H9 (cell line): ENCODE results near the gene ORC1. TPM values are rescaled to one million over a fixed set of nuclear protein-coding genes. Genes with fewer than 3 reads are reported as not detected.

ENCODE experiments used
- DNase-seq: peaks from one replicate; pipeline ENCODE4 v3.0.0-alpha.2; 2017
- H2AFZ ChIP-seq: one replicate; pipeline ENCODE4 v1.6.1; 2013; ENCODE audit warnings: mild to moderate bottlenecking, low read length, control low read depth, moderate library complexity
- H2AK5ac ChIP-seq: 2 replicates; pipeline ENCODE4 v1.6.1; 2013; ENCODE audit warnings: low read length, control low read depth, mixed read lengths; ENCODE audit not compliant: insufficient read length
- H2BK120ac ChIP-seq: one replicate; pipeline ENCODE4 v1.6.1; 2013; ENCODE audit warnings: low read depth, mild to moderate bottlenecking, low read length, control low read depth, inconsistent platforms; ENCODE audit not compliant: poor library complexity, severe bottlenecking
- H2BK12ac ChIP-seq: 2 replicates; pipeline ENCODE4 v1.6.1; 2013; ENCODE audit warnings: low read length, control low read depth, mixed read lengths, low read depth; ENCODE audit not compliant: insufficient read length
- H2BK15ac ChIP-seq: 2 replicates; pipeline ENCODE4 v1.6.1; 2013; ENCODE audit warnings: low read depth, low read length, control low read depth
- H2BK20ac ChIP-seq: one replicate; pipeline ENCODE4 v1.6.1; 2013; ENCODE audit warnings: low read depth, mild to moderate bottlenecking, low read length, control low read depth, inconsistent platforms; ENCODE audit not compliant: poor library complexity, severe bottlenecking
- H2BK5ac ChIP-seq: 2 replicates; pipeline ENCODE4 v1.6.1; 2013; ENCODE audit warnings: low read length, control low read depth, mixed read lengths; ENCODE audit not compliant: insufficient read length
- H3K14ac ChIP-seq: 2 replicates; pipeline ENCODE4 v1.6.1; 2013; ENCODE audit warnings: low read length, control low read depth; ENCODE audit not compliant: insufficient read depth
- H3K18ac ChIP-seq: 2 replicates; pipeline ENCODE4 v1.6.1; 2013; ENCODE audit warnings: low read depth, mild to moderate bottlenecking, mixed read lengths, low read length, control low read depth; ENCODE audit not compliant: insufficient read length
- H3K23ac ChIP-seq: 2 replicates; pipeline ENCODE4 v1.6.1; 2013; ENCODE audit warnings: low read length, control low read depth, mixed read lengths, low read depth; ENCODE audit not compliant: insufficient read length
- H3K23me2 ChIP-seq: 2 replicates; pipeline ENCODE4 v1.6.1; 2013; ENCODE audit warnings: low read depth, mild to moderate bottlenecking, mixed read lengths, low read length, control low read depth; ENCODE audit not compliant: insufficient read length, poor library complexity, severe bottlenecking
- H3K27ac ChIP-seq: 2 replicates; pipeline ENCODE4 v1.5.1; 2013; ENCODE audit warnings: low read length, control low read depth, mixed read lengths, low read depth; ENCODE audit not compliant: insufficient read length
- H3K27me3 ChIP-seq: 2 replicates; pipeline ENCODE4 v1.6.1; 2013; ENCODE audit warnings: low read length, control low read depth, inconsistent platforms; ENCODE audit not compliant: insufficient read depth
- H3K4ac ChIP-seq: 2 replicates; pipeline ENCODE4 v1.6.1; 2013; ENCODE audit warnings: low read depth, mild to moderate bottlenecking, control low read depth, inconsistent platforms, low read length, moderate library complexity
- H3K4me1 ChIP-seq: 2 replicates; pipeline ENCODE4 v1.6.1; 2013; ENCODE audit warnings: low read length, control low read depth, inconsistent platforms; ENCODE audit not compliant: insufficient read depth
- H3K4me2 ChIP-seq: 2 replicates; pipeline ENCODE4 v1.6.1; 2013; ENCODE audit warnings: low read length, control low read depth, mixed read lengths; ENCODE audit not compliant: insufficient read length, insufficient read depth
- H3K56ac ChIP-seq: 2 replicates; pipeline ENCODE4 v1.6.1; 2013; ENCODE audit warnings: low read depth, mild to moderate bottlenecking, mixed read lengths, low read length, control low read depth; ENCODE audit not compliant: insufficient read length
- H3K79me1 ChIP-seq: 2 replicates; pipeline ENCODE4 v1.6.1; 2013; ENCODE audit warnings: low read depth, mild to moderate bottlenecking, moderate library complexity, low read length, control low read depth, inconsistent platforms; ENCODE audit not compliant: insufficient read depth, poor library complexity, severe bottlenecking
- H3K79me2 ChIP-seq: 2 replicates; pipeline ENCODE4 v1.6.1; 2013; ENCODE audit warnings: low read length, control low read depth, inconsistent platforms; ENCODE audit not compliant: insufficient read depth
- H3K9ac ChIP-seq: 2 replicates; pipeline ENCODE4 v1.6.1; 2013; ENCODE audit warnings: low read length, control low read depth, mixed read lengths; ENCODE audit not compliant: insufficient read length; ENCODE audit errors: extremely low read depth
- H3K9me3 ChIP-seq: one replicate; pipeline ENCODE4 v1.6.1; 2013; ENCODE audit warnings: low read depth, low read length, inconsistent platforms; ENCODE audit not compliant: control insufficient read depth
- H3T11ph ChIP-seq: one replicate; pipeline ENCODE4 v1.6.1; 2013; ENCODE audit warnings: mild to moderate bottlenecking, low read length, control low read depth, inconsistent platforms
- H4K20me1 ChIP-seq: one replicate; pipeline ENCODE4 v1.6.1; 2013; ENCODE audit not compliant: control insufficient read depth, insufficient read length, insufficient read depth
- H4K5ac ChIP-seq: 2 replicates; pipeline ENCODE4 v1.6.1; 2013; ENCODE audit warnings: low read depth, mild to moderate bottlenecking, mixed read lengths, low read length, control low read depth; ENCODE audit not compliant: insufficient read length
- H4K8ac ChIP-seq: replicated peaks from 2 replicates; pipeline ENCODE4 v1.6.1; 2013; ENCODE audit warnings: low read length, control low read depth, mixed read lengths, low read depth; ENCODE audit not compliant: insufficient read length
- H4K91ac ChIP-seq: 2 replicates; pipeline ENCODE4 v1.6.1; 2013; ENCODE audit warnings: low read depth, mild to moderate bottlenecking, moderate library complexity, mixed read lengths, low read length, control low read depth; ENCODE audit not compliant: insufficient read length
- H3K27ac Mint-ChIP-seq, 3 experiments: 2 replicates in 2 of 3; 3 replicates in 1 of 3; pipeline ENCODE4 v1.8.0; 2020 to 2021; ENCODE audit warnings: mixed read lengths in 3 of 3, mild to moderate bottlenecking in 1 of 3, moderate library complexity in 1 of 3
- H3K27me3 Mint-ChIP-seq: 2 replicates; pipeline ENCODE4 v1.8.0; 2021; ENCODE audit warnings: low read depth, mild to moderate bottlenecking, moderate library complexity, mixed read lengths
- H3K36me3 Mint-ChIP-seq, 3 experiments: 2 replicates in 2 of 3; 3 replicates in 1 of 3; pipeline ENCODE4 v1.8.0; 2020 to 2021; ENCODE audit warnings: low read depth in 3 of 3, mixed read lengths in 3 of 3; ENCODE audit not compliant: insufficient read depth in 1 of 3
- H3K4me1 Mint-ChIP-seq, 2 experiments: 2 replicates each; pipeline ENCODE4 v1.8.0; 2020; ENCODE audit warnings: mixed read lengths in 2 of 2
- H3K4me3 Mint-ChIP-seq, 2 experiments: 2 replicates in 1 of 2; 3 replicates in 1 of 2; pipeline ENCODE4 v1.8.0; 2020 to 2021; ENCODE audit warnings: mild to moderate bottlenecking in 2 of 2, mixed read lengths in 2 of 2, moderate library complexity in 1 of 2
- H3K9me3 Mint-ChIP-seq, 2 experiments: 2 replicates in 1 of 2; 3 replicates in 1 of 2; pipeline ENCODE4 v1.8.0; 2020; ENCODE audit warnings: mild to moderate bottlenecking in 2 of 2, mixed read lengths in 2 of 2, moderate library complexity in 1 of 2
- WGBS: extraction: QIAGEN DNeasy Blood & Tissue Kit; methylation state at CpG from one replicate; pipeline ENCODE4 v1.1.7; 2013; ENCODE audit warnings: missing lambda C conversion rate, low lambda C conversion rate, mixed read lengths; ENCODE audit not compliant: insufficient read length; ENCODE audit errors: extremely low coverage; 5-methylcytosine and 5-hydroxymethylcytosine counted together
- total RNA-seq: library from RNA; stranded (reverse); gene quantifications from 2 replicates; pipeline ENCODE4 v1.2.1, GENCODE V29; 2021
- TF ChIP-seq, protein P1 (sequence below): fragments of 200-600 bp; sonication (generic); conservative IDR thresholded peaks from 3 replicates; pipeline ENCODE4 v1.8.0; 2021; ENCODE audit warnings: antibody characterized with exemption, mild to moderate bottlenecking

The ORC1 gene
- total RNA-seq, 1 experiment from 2014 or later: 46.4 TPM

DNA sequence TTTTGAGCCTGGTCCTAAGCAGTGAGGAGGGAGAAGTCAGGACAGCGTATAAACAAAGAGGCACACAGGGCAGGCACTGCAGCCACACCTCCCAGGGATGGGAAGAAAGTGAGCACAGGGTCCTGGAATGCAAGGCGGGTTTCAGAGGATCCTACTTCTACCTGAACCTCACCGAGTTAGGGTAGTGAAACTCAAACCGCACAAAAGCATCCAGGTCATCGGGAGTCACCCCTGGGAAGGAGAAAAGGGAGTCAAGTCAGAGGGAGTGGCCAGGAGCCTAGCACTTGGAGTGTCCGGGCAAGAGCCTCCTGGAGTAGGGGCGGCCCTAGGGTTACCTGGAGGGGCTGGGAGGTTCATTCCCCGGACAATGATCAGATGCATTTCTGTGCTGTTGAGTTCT is 48.8 kb downstream of the ORC1 start:
- H3K9me3 ChIP-seq: no peaks in the 10 kb centered on the region
- H2BK120ac ChIP-seq: no peak overlapping the region
- H3K23me2 ChIP-seq: no peaks in the 10 kb centered on the region
- peaks cover 51 to 81% (median 79%) of the 10 kb centered on the region in 3 experiments for H3K36me3 Mint-ChIP-seq
- H2BK15ac ChIP-seq: no peak overlapping the region
- no peak overlapping the region for H3K18ac ChIP-seq
- H3K79me1 ChIP-seq: no peaks in the 10 kb centered on the region
- H2BK20ac ChIP-seq: no peak overlapping the region
- H3K79me2 ChIP-seq: no peaks in the 10 kb centered on the region
- no peak overlapping the region for H3K56ac ChIP-seq
- peak overlapping the region in 1 of 3 experiments; percentile 12; a peak in 3 of 7 replicates for H3K27ac Mint-ChIP-seq
- H2BK5ac ChIP-seq: no peak overlapping the region
- no peak overlapping the region for H2AK5ac ChIP-seq
- no peak overlapping the region for H4K91ac ChIP-seq
- H3K27me3 ChIP-seq: no peaks in the 10 kb centered on the region
- no peaks in the 10 kb centered on the region for H3K9me3 Mint-ChIP-seq
- H4K5ac ChIP-seq: no peak overlapping the region
- no peak overlapping the region for H3K4me3 Mint-ChIP-seq
- H3K4me2 ChIP-seq: no peak overlapping the region
- no peak overlapping the region for H3K4ac ChIP-seq
- H3K27me3 Mint-ChIP-seq: no peaks in the 10 kb centered on the region
- H3K9ac ChIP-seq: no peak overlapping the region
- H3K23ac ChIP-seq: no peak overlapping the region
- WGBS: no CpG with 5 or more reads among the region's 8 CpGs
- H2AFZ ChIP-seq: no peak overlapping the region
- H3K14ac ChIP-seq: no peak overlapping the region
- H4K20me1 ChIP-seq: no peaks in the 10 kb centered on the region
- no peak overlapping the region for H2BK12ac ChIP-seq
- no peak overlapping the region for H4K8ac ChIP-seq
- TF ChIP-seq, protein P1, sequence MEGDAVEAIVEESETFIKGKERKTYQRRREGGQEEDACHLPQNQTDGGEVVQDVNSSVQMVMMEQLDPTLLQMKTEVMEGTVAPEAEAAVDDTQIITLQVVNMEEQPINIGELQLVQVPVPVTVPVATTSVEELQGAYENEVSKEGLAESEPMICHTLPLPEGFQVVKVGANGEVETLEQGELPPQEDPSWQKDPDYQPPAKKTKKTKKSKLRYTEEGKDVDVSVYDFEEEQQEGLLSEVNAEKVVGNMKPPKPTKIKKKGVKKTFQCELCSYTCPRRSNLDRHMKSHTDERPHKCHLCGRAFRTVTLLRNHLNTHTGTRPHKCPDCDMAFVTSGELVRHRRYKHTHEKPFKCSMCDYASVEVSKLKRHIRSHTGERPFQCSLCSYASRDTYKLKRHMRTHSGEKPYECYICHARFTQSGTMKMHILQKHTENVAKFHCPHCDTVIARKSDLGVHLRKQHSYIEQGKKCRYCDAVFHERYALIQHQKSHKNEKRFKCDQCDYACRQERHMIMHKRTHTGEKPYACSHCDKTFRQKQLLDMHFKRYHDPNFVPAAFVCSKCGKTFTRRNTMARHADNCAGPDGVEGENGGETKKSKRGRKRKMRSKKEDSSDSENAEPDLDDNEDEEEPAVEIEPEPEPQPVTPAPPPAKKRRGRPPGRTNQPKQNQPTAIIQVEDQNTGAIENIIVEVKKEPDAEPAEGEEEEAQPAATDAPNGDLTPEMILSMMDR: no peak
- no peak overlapping the region for H3T11ph ChIP-seq
- no peak overlapping the region for H3K27ac ChIP-seq
- H3K4me1 Mint-ChIP-seq: peaks cover 13 to 14% of the 10 kb centered on the region in 2 experiments
- no peak for DNase-seq
- H3K4me1 ChIP-seq: no peaks in the 10 kb centered on the region
